RPMI7951 (cell line): ENCODE results near the gene GAK. TPM values are rescaled to one million over a fixed set of nuclear protein-coding genes. Genes with fewer than 3 reads are reported as not detected.

Source experiments
- DNase-seq: peaks from one replicate; pipeline ENCODE4 v3.0.0-alpha.2; 2012; ENCODE audit warnings: low read depth
- total RNA-seq: library from RNA; depleted of rRNA; stranded (reverse); fragments of >200 nt; shearing (Covaris generic); gene quantifications from 2 replicates; pipeline ENCODE4 v1.2.3, GENCODE V29; 2014

Gene GAK
- total RNA-seq, 1 experiment from 2014 or later, result 23.1 TPM

- no peak for DNase-seq
These were observed 32.4 kb upstream of the GAK start for GRCh38 chr4:964346-965025.

DNA sequence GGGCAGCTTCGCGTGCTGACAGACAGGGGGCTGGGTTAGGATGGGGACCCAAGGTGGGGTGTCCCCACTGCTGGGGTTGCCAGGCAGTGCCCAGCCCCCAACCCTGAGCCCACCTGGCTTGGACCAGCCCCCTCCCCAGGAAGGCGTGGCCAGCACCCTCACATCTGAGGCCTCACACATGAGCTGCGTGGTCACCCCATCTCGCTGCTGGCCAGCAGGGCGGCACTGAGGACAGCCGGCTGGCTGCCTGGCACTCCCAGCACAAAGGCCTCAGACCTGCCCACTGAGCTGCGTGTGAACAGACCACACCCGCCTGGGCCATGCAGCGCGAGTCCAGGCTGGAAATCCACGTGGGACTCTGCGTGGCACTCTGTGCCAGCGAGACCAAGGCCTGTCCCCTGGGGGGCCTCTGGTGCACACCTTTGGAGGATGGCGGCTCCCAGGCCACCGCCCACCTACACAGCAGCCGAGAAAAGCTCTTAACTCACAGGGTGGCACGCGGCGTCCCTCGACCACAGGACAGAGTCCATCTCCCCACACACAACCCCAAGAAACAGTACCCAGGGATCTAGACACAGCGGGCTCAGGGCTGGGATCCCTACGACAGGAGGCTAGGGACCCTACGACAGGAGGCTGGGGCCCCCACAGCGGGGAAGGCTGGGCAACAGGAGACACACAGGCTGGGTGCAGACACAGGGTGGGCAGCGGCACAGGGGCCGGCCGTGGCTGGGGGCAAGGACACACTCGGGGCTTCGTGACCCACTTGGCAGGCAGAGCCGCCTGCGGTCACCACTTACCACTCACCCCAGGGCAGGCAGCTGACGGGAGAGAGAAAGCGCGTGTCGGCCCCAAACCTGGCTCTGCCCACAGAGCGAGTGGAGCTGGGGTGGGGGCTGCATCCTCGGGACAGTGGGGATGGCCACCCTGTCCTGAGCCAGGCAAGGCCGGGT lies 31.4 kb upstream of the GAK start:
- no peak for DNase-seq

DNA sequence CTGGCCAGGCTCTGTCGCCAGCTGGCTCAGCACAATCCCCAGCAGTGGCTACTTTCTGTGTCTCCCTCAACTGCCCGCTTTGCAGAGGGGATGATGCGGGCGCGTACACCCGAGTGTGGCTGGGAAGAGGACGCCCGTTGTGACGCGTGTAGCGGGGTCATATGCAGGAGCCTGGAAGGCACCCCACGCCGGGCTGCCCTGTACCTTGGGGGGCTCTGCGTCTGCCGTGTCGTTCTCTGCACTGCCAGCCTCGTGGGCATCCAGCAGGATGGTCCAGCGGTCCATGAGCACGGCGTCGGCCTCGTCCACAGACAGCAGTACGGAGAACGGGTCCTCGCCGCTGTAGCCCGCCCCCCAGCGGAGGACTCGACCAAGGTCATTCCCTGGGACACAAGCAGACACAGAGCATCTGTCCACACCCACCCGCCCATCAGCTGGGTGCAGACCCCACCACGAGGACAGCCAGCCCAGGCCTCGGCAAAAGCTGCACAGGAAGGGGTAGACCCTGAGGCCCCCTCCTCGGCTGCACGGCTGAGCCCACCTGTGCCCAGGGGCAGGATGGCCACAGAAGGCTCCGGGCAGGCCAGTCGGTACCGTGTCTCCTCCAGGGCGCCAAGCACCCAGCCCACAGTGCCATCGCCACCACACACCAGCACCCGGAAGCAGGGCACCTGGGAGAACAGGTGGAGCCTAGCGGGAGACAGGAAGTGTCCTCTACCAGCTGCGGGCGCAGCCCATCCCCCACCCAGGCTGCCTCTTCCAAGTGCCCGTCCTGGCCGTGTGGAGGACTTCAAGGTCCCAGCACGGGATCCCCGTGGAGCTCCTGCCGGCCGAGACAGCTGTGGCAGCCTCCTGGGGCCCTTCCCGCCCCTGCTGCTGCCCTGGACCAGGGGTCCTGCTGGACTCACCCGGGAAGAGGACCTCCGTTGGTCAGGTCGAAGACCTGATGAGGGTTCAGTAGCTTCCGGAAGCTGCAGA lies 30.4 kb upstream of the GAK start:
- no peak for DNase-seq

DNA sequence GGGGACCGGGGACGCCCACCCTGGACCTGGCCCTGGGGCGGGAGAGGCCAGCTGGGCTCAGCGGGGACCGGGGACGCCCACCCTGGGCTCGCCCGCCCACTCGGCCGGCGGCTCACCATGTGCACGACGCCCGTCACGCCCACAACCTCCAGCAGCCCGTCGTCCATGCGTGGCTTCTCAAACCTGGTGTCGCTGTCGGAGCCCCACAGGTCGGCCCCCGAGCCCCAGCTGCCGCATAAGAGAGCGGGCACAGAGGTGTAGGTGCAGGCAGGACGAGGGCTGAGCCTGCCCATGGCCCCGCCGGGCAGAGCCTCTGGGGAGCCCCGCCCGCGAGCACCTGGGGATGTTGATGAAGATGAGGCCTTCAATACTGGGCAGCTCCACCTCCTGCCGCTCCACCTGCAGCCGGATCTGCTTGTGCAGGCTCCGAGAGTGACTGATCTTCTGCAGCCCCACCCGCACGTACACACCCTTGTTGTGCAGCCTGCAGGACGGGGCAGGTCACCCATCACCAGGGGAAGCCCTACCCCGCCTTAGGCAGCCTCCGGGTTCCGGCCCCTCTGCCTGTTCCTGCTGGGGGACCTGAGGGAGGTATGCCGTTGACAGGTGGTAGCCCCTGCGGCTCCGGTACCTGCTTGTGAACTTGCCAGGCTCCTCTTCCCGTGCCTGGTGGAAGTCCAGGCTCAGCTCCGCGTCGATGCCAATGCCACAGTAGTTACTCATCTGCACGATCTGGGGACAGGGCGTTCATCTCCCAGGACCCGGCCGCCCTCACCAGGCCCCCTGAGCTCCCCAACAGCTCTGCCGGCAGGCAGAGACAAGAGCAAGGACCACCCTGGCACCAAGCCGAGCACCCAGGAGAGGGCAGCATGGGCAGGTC lies 29.5 kb upstream of the GAK start:
- no peak for DNase-seq

DNA sequence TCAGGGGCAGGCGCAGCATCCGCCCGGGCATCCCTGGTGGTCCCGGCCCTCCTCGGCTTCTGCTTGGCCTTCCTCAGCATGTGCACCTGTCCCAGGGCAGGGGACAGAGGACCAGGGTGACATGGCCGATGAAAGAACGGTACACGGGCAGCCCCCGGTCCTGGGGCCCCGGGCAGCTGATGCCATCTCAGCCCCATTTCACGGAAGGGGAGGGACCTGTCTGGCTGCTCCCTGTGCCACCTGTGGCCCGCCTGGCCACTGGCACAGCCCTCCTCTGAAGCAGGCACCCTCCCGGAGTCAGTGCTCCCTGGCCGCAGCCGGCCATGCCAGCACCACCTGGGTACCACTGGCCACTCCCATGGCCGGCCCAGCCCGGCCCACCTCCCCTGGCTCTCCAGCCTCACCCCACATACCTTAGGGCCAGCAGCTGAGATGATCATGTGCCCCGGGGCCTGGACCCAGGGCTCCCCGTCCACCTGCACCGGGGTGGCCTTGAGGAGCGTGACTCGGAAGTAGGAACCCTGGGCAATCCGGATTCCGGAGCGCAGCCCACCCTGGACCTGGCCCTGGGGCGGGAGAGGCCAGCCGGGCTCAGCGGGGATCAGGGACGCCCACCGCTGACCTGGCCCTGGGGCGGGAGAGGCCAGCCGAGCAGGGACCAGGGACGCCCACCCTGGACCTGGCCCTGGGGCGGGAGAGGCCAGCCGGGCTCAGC lies 28.7 kb upstream of the GAK start:
- DNase-seq, result no peak

DNA sequence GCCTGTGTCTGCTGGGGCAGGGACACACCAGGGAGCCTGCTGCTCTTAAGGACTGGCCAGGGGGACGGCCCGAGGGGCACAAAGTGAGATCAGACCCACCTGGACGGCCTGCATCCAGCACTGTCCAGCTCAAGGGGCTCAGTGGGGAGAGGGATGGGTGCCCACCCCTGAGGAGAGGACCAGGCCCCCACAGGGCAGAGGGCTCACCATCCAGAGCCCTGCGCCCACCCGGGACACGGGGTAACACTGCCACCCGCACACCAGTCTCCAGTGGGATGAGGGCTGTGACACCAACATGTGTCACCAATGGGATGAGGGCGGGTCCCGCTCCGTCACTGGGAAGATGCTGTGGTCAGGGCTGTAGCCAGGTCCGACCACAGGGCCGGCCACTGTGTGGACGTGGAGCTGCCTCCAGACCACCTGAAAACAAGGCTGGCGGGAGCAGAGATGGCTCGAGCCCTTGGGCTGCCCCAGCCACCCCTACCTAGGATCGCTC lies 28.1 kb upstream of the GAK start:
- no peak for DNase-seq

DNA sequence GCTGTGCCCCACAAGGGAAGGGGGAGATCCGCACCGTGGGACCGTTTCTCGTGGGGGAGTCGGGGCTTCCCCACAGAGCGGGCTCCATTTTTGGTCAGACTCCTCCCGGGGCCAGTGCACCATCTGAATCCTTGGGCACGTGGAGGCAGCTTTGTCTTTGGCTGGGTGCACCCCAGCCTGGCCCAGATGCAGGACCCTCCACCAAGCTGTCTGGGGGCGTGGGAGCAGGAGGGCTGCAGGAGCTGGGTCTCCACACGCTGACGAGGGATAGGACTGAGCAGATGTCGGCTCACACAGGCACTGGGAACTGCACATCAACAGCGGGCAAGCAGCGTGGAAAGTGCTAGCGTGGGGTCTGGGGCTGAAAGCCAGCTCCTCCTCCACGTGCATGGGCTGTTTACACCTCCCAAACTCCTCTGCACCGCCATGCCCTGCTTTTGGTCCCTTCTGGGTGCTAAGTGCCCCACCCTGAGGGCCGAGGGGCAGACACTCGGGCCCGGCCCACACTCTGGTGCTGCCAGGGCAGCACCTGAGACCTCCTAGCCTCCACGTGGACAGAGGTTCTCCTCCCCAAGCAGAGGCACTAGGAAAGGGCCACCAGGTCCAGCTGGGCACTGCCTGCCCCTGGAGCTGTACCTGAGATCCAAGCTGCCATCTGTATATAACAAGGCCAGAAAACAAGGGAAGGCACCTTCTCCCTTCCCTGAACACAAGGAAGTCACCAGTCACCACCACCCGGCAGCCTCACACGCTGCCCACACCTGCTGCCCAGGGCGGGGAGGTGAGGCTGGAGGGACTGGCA lies 27.4 kb upstream of the GAK start:
- no peak for DNase-seq

GRCh38 chr4:958696-959337 lies 26.7 kb upstream of the GAK start:
- no peak for DNase-seq

GRCh38 chr4:958314-958665 lies 26.2 kb upstream of the GAK start:
- no peak for DNase-seq

GRCh38 chr4:957581-958313 lies 25.6 kb upstream of the GAK start:
- DNase-seq, result no peak

DNA sequence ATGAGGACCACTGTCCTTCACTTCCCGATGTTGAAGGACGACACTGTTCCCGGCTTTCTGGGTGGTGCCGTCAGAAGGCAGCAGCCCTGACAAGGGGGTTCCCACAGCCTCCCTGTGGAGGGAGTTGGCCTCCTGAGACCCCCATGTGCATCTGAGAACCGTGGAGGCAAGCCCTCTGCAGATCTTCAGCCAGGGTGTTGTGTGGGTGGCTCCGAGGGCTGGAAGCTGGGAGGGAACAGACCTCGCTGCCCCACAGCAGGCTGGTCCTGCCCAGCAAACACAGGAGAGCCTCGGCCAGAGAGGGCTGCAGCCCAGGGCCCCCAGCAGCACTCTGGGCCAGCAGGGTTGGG lies 25.1 kb upstream of the GAK start:
- DNase-seq, result no peak

GRCh38 chr4:956531-957230 lies 24.6 kb upstream of the GAK start:
- DNase-seq, result no peak

GRCh38 chr4:955931-956381 lies 23.8 kb upstream of the GAK start:
- no peak for DNase-seq

- DNase-seq, result no peak
These were observed 23.2 kb upstream of the GAK start for GRCh38 chr4:955161-955921.

- DNase-seq, result no peak
These were observed 22.3 kb upstream of the GAK start for GRCh38 chr4:954211-955020.

DNA sequence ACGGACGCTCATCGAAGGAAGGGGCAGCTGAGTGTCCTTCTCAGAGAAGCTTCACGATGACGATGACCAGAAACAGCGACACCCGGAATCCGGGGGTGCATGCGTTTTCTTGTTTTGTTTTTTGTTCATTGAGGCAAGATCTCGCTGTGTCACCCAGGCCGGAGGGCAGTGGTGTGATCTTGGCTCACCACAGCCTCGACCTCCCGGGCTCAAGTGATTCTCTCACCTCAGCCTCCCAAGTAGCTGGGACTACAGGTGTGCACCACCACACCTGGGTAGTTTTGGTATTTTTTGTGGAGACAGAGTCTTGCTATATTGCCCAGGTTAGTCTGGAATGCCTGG lies 21.4 kb upstream of the GAK start:
- no peak for DNase-seq
